GM12878 (cell line): ENCODE data around the gene LDLRAD4. TPM values are rescaled to one million over a fixed set of nuclear protein-coding genes. Genes with fewer than 3 reads are reported as not detected.

Source experiments
- ATAC-seq: fragments of 200-7000 bp; cut with Tn5 transposase; 3 replicates; pipeline ENCODE4 v1.9.1; 2020; ENCODE audit warnings: mild to moderate bottlenecking, moderate library complexity
- BruUV-seq: library from RNA; stranded (reverse); fragments of 400-500 nt; replicated peaks from 2 replicates; lab custom pipeline; 2021; lab: Mats Ljungman, UMichigan
- CTCF ChIA-PET: fragments of 300-600 bp; sonication (Branson Sonifier 250); formaldehyde crosslinking; extraction: SDS; loops from one replicate; lab custom pipeline; 2021; ENCODE audit warnings: inconsistent platforms; lab: Yijun Ruan, JAX
- POLR2A ChIA-PET: fragments of 350-600 bp; formaldehyde crosslinking; extraction: SDS; loops from one replicate; lab custom pipeline; 2021; ENCODE audit warnings: inconsistent platforms; lab: Charles Lee
- RAD21 ChIA-PET: fragments of 300-600 bp; sonication (Branson Sonifier 250); formaldehyde crosslinking; loops from one replicate; lab custom pipeline; 2023; ENCODE audit warnings: antibody characterized with exemption; ENCODE audit not compliant: unreplicated experiment; lab: Charles Lee
- SMC1A ChIA-PET: fragments of 300-600 bp; sonication (Branson Sonifier 250); formaldehyde crosslinking; loops from one replicate; lab custom pipeline; 2023; ENCODE audit not compliant: unreplicated experiment, uncharacterized antibody; lab: Charles Lee
- DNase-seq: peaks from one replicate; pipeline ENCODE4 v3.0.0-alpha.2; 2011; ENCODE audit warnings: low read depth, low spot score
- FAIRE-seq: peaks from 3 replicates; lab custom pipeline; 2011; peaks lifted over from hg19 to GRCh38; lab: Jason Lieb, UNC
- H2AFZ ChIP-seq: 2 replicates; pipeline ENCODE4 v1.6.0; 2011; ENCODE audit warnings: low read depth, low read length, control low read depth; ENCODE audit not compliant: control insufficient read depth
- H3K27ac ChIP-seq: 2 replicates; pipeline ENCODE4 v1.5.1; 2011; ENCODE audit warnings: control low read depth; ENCODE audit not compliant: control insufficient read depth, insufficient read depth
- H3K27me3 ChIP-seq, 2 experiments: replicated peaks in 1 of 2; 2 replicates each; pipeline versions ENCODE4 v1.6.0 to v1.6.1; 2011; ENCODE audit warnings: low read length in 1 of 2; ENCODE audit not compliant: control insufficient read depth in 2 of 2, insufficient read depth in 2 of 2
- H3K36me3 ChIP-seq, 2 experiments: 2 replicates each; pipeline ENCODE4 v1.5.1; 2011; ENCODE audit warnings: low read length in 1 of 2; ENCODE audit not compliant: control insufficient read depth in 2 of 2, insufficient read depth in 2 of 2
- H3K4me1 ChIP-seq: 2 replicates; pipeline ENCODE4 v1.6.1; 2011; ENCODE audit warnings: mild to moderate bottlenecking, low read length, moderate library complexity, mixed read lengths; ENCODE audit not compliant: control insufficient read depth, insufficient read depth
- H3K4me2 ChIP-seq: 2 replicates; pipeline ENCODE4 v1.6.0; 2011; ENCODE audit warnings: control low read depth; ENCODE audit not compliant: control insufficient read depth, insufficient read depth
- H3K4me3 ChIP-seq: fragments of 200-600 bp; sonication (generic); 2 replicates; pipeline ENCODE4 v1.5.1; 2016
- H3K79me2 ChIP-seq: 2 replicates; pipeline ENCODE4 v1.6.0; 2011; ENCODE audit warnings: low read length; ENCODE audit not compliant: control insufficient read depth, insufficient read depth
- H3K9ac ChIP-seq: 2 replicates; pipeline ENCODE4 v1.8.0; 2011; ENCODE audit warnings: low read length, control low read depth, mixed read lengths; ENCODE audit not compliant: control insufficient read depth, insufficient read depth
- H3K9me3 ChIP-seq: replicated peaks from 3 replicates; pipeline ENCODE4 v1.5.1; 2011; ENCODE audit warnings: mild to moderate bottlenecking, low read length; ENCODE audit not compliant: control insufficient read depth, insufficient read depth
- H4K20me1 ChIP-seq: 2 replicates; pipeline ENCODE4 v1.6.0; 2011; ENCODE audit not compliant: control insufficient read depth, insufficient read depth
- CREM ChIP-seq: IDR thresholded peaks from 2 replicates; pipeline ENCODE4 v1.6.1; 2014; ENCODE audit warnings: antibody characterized with exemption, low read depth
- ETV6 ChIP-seq, 2 experiments: fragments of 450-650 bp in 1 of 2; IDR thresholded peaks in 1 of 2; conservative IDR thresholded peaks in 1 of 2; 2 replicates each; pipeline ENCODE4 v1.6.1; 2014; ENCODE audit warnings: antibody characterized with exemption in 1 of 2, borderline replicate concordance in 1 of 2, low read depth in 1 of 2, mild to moderate bottlenecking in 1 of 2, moderate library complexity in 1 of 2
- IRF3 ChIP-seq: fragments of 450-650 bp; IDR thresholded peaks from 2 replicates; pipeline ENCODE4 v1.6.1; 2014; ENCODE audit warnings: mild to moderate bottlenecking
- JUNB ChIP-seq: IDR thresholded peaks from 2 replicates; pipeline ENCODE4 v1.6.1; 2016; ENCODE audit warnings: antibody characterized with exemption, mild to moderate bottlenecking
- KDM1A ChIP-seq: fragments of 200-600 bp; sonication (generic); IDR thresholded peaks from 2 replicates; pipeline ENCODE4 v1.6.1; 2016; ENCODE audit warnings: borderline replicate concordance
- MEF2A ChIP-seq: IDR thresholded peaks from 2 replicates; pipeline ENCODE4 v1.6.1; 2011; ENCODE audit warnings: low read depth, mild to moderate bottlenecking, low read length, moderate library complexity; ENCODE audit not compliant: insufficient read depth
- WRNIP1 ChIP-seq: IDR thresholded peaks from 2 replicates; pipeline ENCODE4 v1.6.1; 2011; ENCODE audit warnings: low read depth, low read length, improper control_type of control experiment, borderline replicate concordance
- WGBS: methylation state at CpG from one replicate; pipeline ENCODE4 v1.1.6; 2016; ENCODE audit warnings: low lambda C conversion rate; ENCODE audit not compliant: insufficient replicate concordance, insufficient coverage; ENCODE audit errors: missing lambda C conversion rate; 5-methylcytosine and 5-hydroxymethylcytosine counted together
- in situ Hi-C: fragments of 300-500 bp; cut with MboI; formaldehyde crosslinking; loops from 9 replicates; pipeline ENCODE4 v1.14.3; 2018; ENCODE audit warnings: mixed read lengths
- intact Hi-C: fragments of 100-400 bp; cut with micrococcal nuclease; formaldehyde crosslinking; loops from one replicate; pipeline ENCODE4 v1.14.2; 2022; ENCODE audit not compliant: unreplicated experiment
- polyA plus RNA-seq, 11 experiments: library from polyadenylated mRNA; depleted of rRNA in 4 of 11; unstranded in 6 of 11; stranded (reverse) in 5 of 11; fragments of >200 nt; fragmentation: Nextera tagmentation in 4 of 11; fragmentation: Illumina TruSeq in 1 of 11; extraction: Ambion mirVana in 4 of 11; extraction: Trizol in 1 of 11; gene quantifications; 1 replicate in 1 of 11; 2 replicates in 10 of 11; pipeline versions ENCODE4 v1.2.1 to v1.2.3, GENCODE V29; 2011 to 2016; ENCODE audit warnings: inconsistent platforms in 2 of 11, missing spikeins in 2 of 11, low read depth in 1 of 11
- total RNA-seq, 4 experiments: library from RNA; depleted of rRNA in 3 of 4; stranded (reverse); fragments of >200 nt in 3 of 4; fragmentation: Illumina TruSeq in 1 of 4; extraction: Trizol in 1 of 4; gene quantifications; 2 replicates each; pipeline versions ENCODE4 v1.2.1 to v1.2.3, GENCODE V29; 2013 to 2021

Gene LDLRAD4
- total and polyA plus RNA-seq, 10 of the 15 experiments (the other 5 are each of a cell fraction or from before 2014, with no cell fraction given), result 2.7 to 16.8 (median 11.2) TPM

- Histone ChIP-seq H3K4me1 (peaks cover 54% of the 10 kb centered on the region), H3K9me3 (no peaks in the 10 kb centered on the region)
- 0 out of 3 replicates have a peak, but pooled peaks have one; percentile 0 for ATAC-seq
- DNase-seq, result no peak
- TF ChIP-seq CREM (peak; percentile 37), KDM1A (no peak), ETV6 (conservative IDR thresholded peaks at IDR 0.05 in 1 of 2, IDR thresholded peaks at IDR 0.05 in 1 of 2; ENCODE audit: borderline replicate concordance in 1 of 2, low read depth in 1 of 2) (0 out of 4 replicates have a peak, but pooled peaks of 1 of the 2 experiments have one; percentile 10), MEF2A (0 out of 2 replicates have a peak, but pooled peaks have one; percentile 2), WRNIP1 (peak; percentile 87; the same call in 1 of the 2 replicates), IRF3 (no peak), JUNB (peak; percentile 54)
- TF ChIP-seq, all 136 proteins: peak for 5
- peaks cover 40% of the 10 kb centered on the region for H3K79me2 ChIP-seq
- SMC1A ChIA-PET, result interaction anchor here (0.6 to 13.4 kb wide), 9 partner anchors 9 to 112 kb away, joined by 3 to 372 read pairs (median 3); no protein-coding TSS in a partner anchor
- H3K27me3 ChIP-seq, result no peaks in the 10 kb centered on the region
- no peak overlapping the region for H2AFZ ChIP-seq
- BruUV-seq, result no TSS peak
- FAIRE-seq, result peak; percentile 73
- peak overlapping the region; percentile 73 for H3K4me3 ChIP-seq
- RAD21 ChIA-PET, result interaction anchor here (4.6 to 8.4 kb wide), 5 partner anchors 14 to 56 kb away, joined by 39 to 337 read pairs (median 105); no protein-coding TSS in a partner anchor
- 83% methylated on average over 8 of the region's 8 CpGs for WGBS
- H3K4me2 ChIP-seq, result peak overlapping the region; percentile 96
- in situ Hi-C loops, result no loop called here
- CTCF ChIA-PET, result interaction anchor here (2.2 to 13.5 kb wide), 4 partner anchors 13 to 399 kb away, joined by 7 to 235 read pairs (median 32); no protein-coding TSS in a partner anchor
- no peaks in the 10 kb centered on the region; a peak in 2 of 4 replicates for H3K36me3 ChIP-seq
- POLR2A ChIA-PET, result interaction anchor here (4.9 to 10.9 kb wide), 4 partner anchors 29 to 55 kb away, joined by 67 to 175 read pairs (median 139); no protein-coding TSS in a partner anchor
- intact Hi-C loops, result no loop called here
- peak overlapping the region; percentile 74 for H3K9ac ChIP-seq
- H4K20me1 ChIP-seq, result no peaks in the 10 kb centered on the region
- H3K27ac ChIP-seq, result peak overlapping the region; percentile 84
Observed at GRCh38 chr18:13615432-13615861, 396.9 kb downstream of the LDLRAD4 start.
